Bronchial epithelial cell (primary cell): Measurements from ENCODE around the gene SP2. TPM values are rescaled to one million over a fixed set of nuclear protein-coding genes. Genes with fewer than 3 reads are reported as not detected.
A peak's percentile ranks its signal among the peaks of the same experiment; 100 is the strongest.

Experiments used
- DNase-seq: peaks from one replicate; pipeline ENCODE4 v3.0.0-alpha.2; 2010; ENCODE audit warnings: low read depth
- FAIRE-seq: peaks from 2 replicates; lab custom pipeline; 2011; peaks lifted over from hg19 to GRCh38; lab: Jason Lieb, UNC
- H3K27me3 ChIP-seq: 2 replicates; pipeline ENCODE4 v1.5.1; 2011; ENCODE audit warnings: low read length; ENCODE audit not compliant: control insufficient read depth, insufficient read depth
- H3K36me3 ChIP-seq: 2 replicates; pipeline ENCODE4 v1.5.1; 2011; ENCODE audit warnings: low read length; ENCODE audit not compliant: control insufficient read depth, insufficient read depth
- H3K4me3 ChIP-seq: 2 replicates; pipeline ENCODE4 v1.5.1; 2011; ENCODE audit warnings: mild to moderate bottlenecking, low read depth, low read length, control low read depth
- total RNA-seq: library from RNA; depleted of rRNA; stranded (reverse); fragments of >200 nt; gene quantifications from 2 replicates; pipeline ENCODE4 v1.2.1, GENCODE V29; 2014
- TF ChIP-seq, protein P1 (sequence below): IDR thresholded peaks from 2 replicates; pipeline ENCODE4 v1.5.1; 2011; ENCODE audit warnings: mild to moderate bottlenecking, moderate library complexity, low read length, control low read depth, inconsistent platforms; ENCODE audit not compliant: insufficient read depth, severe bottlenecking

Gene SP2
- total RNA-seq, 1 donor from 2014 or later, result 1.1 TPM

DNA sequence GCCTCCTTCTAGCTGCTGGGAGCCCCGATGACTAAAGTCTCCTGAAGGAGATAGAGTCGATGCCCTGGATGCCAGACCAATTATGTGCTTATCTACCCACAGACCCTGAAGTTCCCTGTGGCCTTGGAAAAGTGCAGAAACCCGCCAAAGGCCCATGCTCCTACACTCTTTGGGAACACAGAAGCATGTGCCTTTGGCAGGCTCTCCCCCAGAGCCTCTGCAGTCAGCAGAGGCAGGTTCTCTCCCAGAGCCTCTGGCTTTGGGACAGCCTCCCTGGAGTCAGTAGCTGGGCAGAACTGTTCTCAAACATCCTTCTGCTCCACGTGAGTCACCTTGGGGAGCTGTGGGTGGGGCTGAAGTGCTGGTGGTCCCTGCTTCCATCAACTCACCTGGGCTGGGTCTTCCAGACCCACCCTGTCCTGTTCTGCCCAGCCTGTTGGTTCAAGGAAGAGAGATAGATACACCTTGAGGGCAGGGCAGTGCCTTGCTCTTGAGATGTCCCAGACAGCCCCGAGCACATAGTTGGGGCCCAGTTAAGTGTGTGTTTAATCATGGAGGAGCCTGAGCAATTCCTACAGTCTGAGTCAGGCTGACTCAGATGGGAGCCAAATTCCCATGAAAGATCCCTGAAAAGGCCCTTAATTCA, 71.7 kb downstream of the SP2 start:
- TF ChIP-seq, protein P1, sequence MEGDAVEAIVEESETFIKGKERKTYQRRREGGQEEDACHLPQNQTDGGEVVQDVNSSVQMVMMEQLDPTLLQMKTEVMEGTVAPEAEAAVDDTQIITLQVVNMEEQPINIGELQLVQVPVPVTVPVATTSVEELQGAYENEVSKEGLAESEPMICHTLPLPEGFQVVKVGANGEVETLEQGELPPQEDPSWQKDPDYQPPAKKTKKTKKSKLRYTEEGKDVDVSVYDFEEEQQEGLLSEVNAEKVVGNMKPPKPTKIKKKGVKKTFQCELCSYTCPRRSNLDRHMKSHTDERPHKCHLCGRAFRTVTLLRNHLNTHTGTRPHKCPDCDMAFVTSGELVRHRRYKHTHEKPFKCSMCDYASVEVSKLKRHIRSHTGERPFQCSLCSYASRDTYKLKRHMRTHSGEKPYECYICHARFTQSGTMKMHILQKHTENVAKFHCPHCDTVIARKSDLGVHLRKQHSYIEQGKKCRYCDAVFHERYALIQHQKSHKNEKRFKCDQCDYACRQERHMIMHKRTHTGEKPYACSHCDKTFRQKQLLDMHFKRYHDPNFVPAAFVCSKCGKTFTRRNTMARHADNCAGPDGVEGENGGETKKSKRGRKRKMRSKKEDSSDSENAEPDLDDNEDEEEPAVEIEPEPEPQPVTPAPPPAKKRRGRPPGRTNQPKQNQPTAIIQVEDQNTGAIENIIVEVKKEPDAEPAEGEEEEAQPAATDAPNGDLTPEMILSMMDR, result no peak
- H3K4me3 ChIP-seq, result no peak overlapping the region
- no peaks in the 10 kb centered on the region for H3K27me3 ChIP-seq
- no peak for FAIRE-seq
- no peaks in the 10 kb centered on the region for H3K36me3 ChIP-seq
- peak; percentile 91 for DNase-seq

DNA sequence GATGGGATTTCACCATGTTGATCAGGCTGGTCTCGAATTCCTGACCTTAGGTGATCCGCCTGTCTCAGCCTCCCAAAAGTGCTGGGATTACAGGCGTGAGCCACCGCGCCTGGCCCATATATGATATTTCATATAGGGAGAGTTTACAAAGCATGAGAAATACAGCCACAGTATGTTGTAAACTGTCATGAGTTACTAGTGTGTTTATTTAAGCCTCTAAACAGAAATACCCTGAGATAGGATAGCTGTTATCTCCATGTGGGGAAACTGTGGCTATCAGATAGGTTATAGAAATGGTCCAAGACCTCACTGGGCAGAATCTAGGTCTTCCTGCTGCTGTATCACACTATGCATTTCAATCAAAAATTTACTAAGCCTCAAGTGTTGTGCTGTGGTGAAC, 72.8 kb downstream of the SP2 start:
- TF ChIP-seq, protein P1, result no peak
- FAIRE-seq, result no peak

DNA sequence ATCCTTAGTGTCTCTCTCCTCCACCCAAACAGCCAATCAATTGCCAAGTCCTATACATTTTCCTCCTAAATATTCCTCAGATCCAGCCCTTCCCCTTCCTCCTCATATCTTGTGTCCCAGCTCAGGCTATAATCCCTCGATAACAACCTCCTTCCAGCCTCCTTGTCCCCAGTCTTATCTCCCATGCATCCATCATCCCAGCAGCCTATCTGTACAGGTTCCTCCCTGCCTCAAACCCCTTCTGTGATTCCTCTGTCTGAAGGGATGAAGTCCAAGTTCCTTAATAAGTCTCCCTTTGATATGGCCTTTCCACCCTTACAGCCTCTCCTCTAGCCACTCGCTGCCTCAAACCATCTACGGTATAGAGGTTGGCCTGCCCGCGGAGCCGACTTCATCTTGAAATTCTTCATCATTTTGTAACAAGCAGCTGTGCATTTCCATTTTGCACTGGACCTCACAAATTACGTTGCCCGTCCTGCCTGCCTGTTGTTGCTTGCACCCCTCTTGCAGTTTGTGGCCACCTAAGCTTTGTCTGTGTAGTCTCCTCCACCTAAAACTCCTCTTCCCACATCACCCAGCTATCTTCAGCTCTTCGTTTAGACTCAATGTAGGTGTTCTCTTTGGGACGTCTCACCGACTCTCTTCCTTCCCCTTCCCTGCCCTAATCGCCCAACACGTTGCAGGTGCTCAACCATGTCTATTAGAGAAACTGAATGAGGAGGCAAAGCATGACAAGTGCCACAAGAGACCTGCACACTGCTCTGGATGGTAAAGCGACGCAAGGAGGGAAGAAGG, 74.1 kb downstream of the SP2 start:
- FAIRE-seq, result no peak
- H3K27me3 ChIP-seq, result no peaks in the 10 kb centered on the region
- no peak overlapping the region for H3K4me3 ChIP-seq
- TF ChIP-seq, protein P1, result no peak
- no peak for DNase-seq
- H3K36me3 ChIP-seq, result peaks cover 6% of the 10 kb centered on the region

More for the DNA sequence above, 72.8 kb downstream of the SP2 start:
- H3K27me3 ChIP-seq, result no peaks in the 10 kb centered on the region
- no peak for DNase-seq
- H3K4me3 ChIP-seq, result no peak overlapping the region
- peaks cover 3% of the 10 kb centered on the region for H3K36me3 ChIP-seq

DNA sequence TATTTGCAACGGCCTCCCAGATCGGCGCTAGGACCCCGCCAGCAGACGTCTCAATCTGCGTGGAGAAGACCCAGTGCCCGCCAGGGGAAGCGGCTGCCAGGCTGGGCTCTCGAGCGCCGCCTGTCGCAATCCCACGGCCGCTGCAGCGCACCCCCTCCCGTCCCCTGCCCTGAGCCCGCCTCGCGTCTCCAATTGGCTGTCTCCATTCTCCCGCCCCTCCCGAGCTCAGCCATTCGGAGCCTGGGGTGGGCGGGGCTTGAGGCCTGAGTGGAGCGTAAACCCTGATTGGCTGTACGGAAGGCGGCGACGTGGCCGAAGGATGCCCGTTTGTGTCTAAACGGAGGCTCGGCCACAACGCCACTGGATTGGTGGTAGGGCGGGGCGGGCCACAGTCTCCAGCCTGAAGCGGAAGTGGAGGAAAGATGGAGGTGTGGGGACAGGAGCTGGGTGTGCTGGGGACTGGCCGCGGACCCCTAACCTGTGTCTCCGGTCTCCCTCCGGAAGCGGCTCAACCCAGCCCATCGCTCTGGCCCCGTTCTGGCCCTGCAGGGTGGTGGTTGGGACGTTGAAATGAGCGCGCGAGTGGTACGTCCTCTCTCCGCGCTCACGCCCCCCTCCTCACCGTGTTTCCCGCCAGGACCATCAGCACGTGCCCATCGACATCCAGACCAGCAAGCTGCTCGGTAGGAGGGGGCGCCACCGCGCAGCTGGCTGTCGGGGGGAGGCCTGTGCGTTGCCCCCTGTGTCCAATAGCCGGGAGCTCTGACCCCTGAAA, 74.9 kb downstream of the SP2 start, which contains the start of gene CDK5RAP3:
Gene CDK5RAP3, plus strand, starts transcription at position 389 of the 775 bp plus-strand sequence. Its CDS starts 34 bp downstream, at position 423.
- no peak for FAIRE-seq
- Histone ChIP-seq H3K27me3 (no peaks in the 10 kb centered on the region), H3K4me3 (peak within 1 kb of the TSS; percentile 95), H3K36me3 (peaks cover 12% of the 10 kb centered on the region)
- peak; percentile 95 for DNase-seq
- TF ChIP-seq, protein P1, result peak; percentile 98

DNA sequence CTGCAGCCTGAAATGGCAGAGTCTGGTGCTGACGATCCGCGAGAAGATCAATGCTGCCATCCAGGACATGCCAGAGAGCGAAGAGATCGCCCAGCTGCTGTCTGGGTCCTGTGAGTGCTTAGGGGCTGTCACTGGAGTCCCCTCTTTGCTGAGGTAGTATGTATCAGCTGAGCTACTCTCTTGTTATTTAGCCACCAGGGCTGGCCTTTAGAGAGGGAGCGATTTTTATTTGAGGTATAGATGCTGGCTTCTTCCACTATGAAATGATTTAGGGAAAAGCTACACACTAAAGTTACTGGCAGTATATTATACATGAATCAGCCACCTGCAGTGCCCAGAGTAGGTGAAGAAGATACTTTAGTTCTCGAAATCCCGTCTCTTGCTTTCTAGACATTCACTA, 77.5 kb downstream of the SP2 start:
- no peak for DNase-seq
- no peak overlapping the region for H3K4me3 ChIP-seq
- TF ChIP-seq, protein P1, result no peak
- no peaks in the 10 kb centered on the region for H3K27me3 ChIP-seq
- FAIRE-seq, result no peak
- H3K36me3 ChIP-seq, result peaks cover 16% of the 10 kb centered on the region
